GM12892 (cell line): ENCODE results near the gene PLRG1.

ENCODE experiments used
- POLR2A ChIP-seq: IDR thresholded peaks from 2 replicates; pipeline ENCODE4 v1.6.1; 2011; ENCODE audit warnings: low read depth, low read length, control low read depth
- POLR2AphosphoS5 ChIP-seq: IDR thresholded peaks from 2 replicates; pipeline ENCODE4 v1.6.1; 2011; ENCODE audit warnings: low read depth, low read length, control low read depth

- TF ChIP-seq POLR2A (no peak), POLR2AphosphoS5 (no peak)
These were observed 46.6 kb downstream of the PLRG1 start for GRCh38 chr4:154503598-154503997.
